ENCODE results near the gene CARD6. TPM values are rescaled to one million over a fixed set of nuclear protein-coding genes. Genes with fewer than 3 reads are reported as not detected.

The CARD6 gene
- total and polyA plus RNA-seq, 10 of the 15 experiments (the other 5 are each of a cell fraction or from before 2014, with no cell fraction given): 0.29 to 1.2 (median 0.62) TPM

- TF ChIP-seq, protein P1, sequence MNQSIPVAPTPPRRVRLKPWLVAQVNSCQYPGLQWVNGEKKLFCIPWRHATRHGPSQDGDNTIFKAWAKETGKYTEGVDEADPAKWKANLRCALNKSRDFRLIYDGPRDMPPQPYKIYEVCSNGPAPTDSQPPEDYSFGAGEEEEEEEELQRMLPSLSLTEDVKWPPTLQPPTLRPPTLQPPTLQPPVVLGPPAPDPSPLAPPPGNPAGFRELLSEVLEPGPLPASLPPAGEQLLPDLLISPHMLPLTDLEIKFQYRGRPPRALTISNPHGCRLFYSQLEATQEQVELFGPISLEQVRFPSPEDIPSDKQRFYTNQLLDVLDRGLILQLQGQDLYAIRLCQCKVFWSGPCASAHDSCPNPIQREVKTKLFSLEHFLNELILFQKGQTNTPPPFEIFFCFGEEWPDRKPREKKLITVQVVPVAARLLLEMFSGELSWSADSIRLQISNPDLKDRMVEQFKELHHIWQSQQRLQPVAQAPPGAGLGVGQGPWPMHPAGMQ (IDR thresholded peaks at IDR 0.05; ENCODE audit: borderline replicate concordance): no peak
- TF ChIP-seq SREBF2 (IDR thresholded peaks at IDR 0.05; ENCODE audit: low read length) (peak; percentile 66), NR2F1 (conservative IDR thresholded peaks at IDR 0.05) (peak; percentile 79), BMI1 (IDR thresholded peaks at IDR 0.05; ENCODE audit: borderline replicate concordance) (peak; percentile 51; the same call in 1 of the 2 replicates), HSF1 (IDR thresholded peaks at IDR 0.05; ENCODE audit: low read depth, low read length) (no peak; the same call in 1 of the 2 replicates), EZH2 (IDR thresholded peaks at IDR 0.05; ENCODE audit: borderline replicate concordance, control insufficient read depth, low read depth, low read length) (no peak), IKZF2 (IDR thresholded peaks at IDR 0.05) (peak; percentile 72 to 83), SUZ12 (IDR thresholded peaks at IDR 0.05; ENCODE audit: unreplicated experiment) (no peak), CBFB (IDR thresholded peaks at IDR 0.05; ENCODE audit: low read depth) (peak; percentile 98)
- TF ChIP-seq, protein P2, sequence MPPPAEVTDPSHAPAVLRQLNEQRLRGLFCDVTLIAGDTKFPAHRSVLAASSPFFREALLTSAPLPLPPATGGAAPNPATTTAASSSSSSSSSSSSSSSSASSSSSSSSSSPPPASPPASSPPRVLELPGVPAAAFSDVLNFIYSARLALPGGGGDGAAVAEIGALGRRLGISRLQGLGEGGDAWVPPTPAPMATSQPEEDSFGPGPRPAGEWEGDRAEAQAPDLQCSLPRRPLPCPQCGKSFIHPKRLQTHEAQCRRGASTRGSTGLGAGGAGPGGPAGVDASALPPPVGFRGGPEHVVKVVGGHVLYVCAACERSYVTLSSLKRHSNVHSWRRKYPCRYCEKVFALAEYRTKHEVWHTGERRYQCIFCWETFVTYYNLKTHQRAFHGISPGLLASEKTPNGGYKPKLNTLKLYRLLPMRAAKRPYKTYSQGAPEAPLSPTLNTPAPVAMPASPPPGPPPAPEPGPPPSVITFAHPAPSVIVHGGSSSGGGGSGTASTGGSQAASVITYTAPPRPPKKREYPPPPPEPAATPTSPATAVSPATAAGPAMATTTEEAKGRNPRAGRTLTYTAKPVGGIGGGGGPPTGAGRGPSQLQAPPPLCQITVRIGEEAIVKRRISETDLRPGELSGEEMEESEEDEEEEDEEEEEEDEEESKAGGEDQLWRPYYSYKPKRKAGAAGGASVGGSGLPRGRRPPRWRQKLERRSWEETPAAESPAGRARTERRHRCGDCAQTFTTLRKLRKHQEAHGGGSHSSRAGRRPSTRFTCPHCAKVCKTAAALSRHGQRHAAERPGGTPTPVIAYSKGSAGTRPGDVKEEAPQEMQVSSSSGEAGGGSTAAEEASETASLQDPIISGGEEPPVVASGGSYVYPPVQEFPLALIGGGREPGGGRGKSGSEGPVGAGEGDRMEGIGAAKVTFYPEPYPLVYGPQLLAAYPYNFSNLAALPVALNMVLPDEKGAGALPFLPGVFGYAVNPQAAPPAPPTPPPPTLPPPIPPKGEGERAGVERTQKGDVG (CRISPR knock-in tag; IDR thresholded peaks at IDR 0.05): no peak
- TF ChIP-seq, protein P3, sequence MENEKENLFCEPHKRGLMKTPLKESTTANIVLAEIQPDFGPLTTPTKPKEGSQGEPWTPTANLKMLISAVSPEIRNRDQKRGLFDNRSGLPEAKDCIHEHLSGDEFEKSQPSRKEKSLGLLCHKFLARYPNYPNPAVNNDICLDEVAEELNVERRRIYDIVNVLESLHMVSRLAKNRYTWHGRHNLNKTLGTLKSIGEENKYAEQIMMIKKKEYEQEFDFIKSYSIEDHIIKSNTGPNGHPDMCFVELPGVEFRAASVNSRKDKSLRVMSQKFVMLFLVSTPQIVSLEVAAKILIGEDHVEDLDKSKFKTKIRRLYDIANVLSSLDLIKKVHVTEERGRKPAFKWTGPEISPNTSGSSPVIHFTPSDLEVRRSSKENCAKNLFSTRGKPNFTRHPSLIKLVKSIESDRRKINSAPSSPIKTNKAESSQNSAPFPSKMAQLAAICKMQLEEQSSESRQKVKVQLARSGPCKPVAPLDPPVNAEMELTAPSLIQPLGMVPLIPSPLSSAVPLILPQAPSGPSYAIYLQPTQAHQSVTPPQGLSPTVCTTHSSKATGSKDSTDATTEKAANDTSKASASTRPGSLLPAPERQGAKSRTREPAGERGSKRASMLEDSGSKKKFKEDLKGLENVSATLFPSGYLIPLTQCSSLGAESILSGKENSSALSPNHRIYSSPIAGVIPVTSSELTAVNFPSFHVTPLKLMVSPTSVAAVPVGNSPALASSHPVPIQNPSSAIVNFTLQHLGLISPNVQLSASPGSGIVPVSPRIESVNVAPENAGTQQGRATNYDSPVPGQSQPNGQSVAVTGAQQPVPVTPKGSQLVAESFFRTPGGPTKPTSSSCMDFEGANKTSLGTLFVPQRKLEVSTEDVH (IDR thresholded peaks at IDR 0.05; ENCODE audit: low read depth, partially characterized antibody): peak; percentile 91
- TF ChIP-seq, protein P4, sequence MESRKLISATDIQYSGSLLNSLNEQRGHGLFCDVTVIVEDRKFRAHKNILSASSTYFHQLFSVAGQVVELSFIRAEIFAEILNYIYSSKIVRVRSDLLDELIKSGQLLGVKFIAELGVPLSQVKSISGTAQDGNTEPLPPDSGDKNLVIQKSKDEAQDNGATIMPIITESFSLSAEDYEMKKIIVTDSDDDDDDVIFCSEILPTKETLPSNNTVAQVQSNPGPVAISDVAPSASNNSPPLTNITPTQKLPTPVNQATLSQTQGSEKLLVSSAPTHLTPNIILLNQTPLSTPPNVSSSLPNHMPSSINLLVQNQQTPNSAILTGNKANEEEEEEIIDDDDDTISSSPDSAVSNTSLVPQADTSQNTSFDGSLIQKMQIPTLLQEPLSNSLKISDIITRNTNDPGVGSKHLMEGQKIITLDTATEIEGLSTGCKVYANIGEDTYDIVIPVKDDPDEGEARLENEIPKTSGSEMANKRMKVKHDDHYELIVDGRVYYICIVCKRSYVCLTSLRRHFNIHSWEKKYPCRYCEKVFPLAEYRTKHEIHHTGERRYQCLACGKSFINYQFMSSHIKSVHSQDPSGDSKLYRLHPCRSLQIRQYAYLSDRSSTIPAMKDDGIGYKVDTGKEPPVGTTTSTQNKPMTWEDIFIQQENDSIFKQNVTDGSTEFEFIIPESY (IDR thresholded peaks at IDR 0.05): no peak
- TF ChIP-seq, protein P5, sequence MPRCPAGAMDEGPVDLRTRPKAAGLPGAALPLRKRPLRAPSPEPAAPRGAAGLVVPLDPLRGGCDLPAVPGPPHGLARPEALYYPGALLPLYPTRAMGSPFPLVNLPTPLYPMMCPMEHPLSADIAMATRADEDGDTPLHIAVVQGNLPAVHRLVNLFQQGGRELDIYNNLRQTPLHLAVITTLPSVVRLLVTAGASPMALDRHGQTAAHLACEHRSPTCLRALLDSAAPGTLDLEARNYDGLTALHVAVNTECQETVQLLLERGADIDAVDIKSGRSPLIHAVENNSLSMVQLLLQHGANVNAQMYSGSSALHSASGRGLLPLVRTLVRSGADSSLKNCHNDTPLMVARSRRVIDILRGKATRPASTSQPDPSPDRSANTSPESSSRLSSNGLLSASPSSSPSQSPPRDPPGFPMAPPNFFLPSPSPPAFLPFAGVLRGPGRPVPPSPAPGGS (IDR thresholded peaks at IDR 0.05; ENCODE audit: borderline replicate concordance, insufficient read depth, low read depth, low read length, poor library complexity, severe bottlenecking): no peak
These were observed 6.0 kb upstream of the CARD6 start, which contains the start of gene RPL37 (continued) for GRCh38 chr5:40834849-40835787.

Data from GM12878 (cell line).